Measurements from ENCODE around the gene LRRK2. TPM values are rescaled to one million over a fixed set of nuclear protein-coding genes. Genes with fewer than 3 reads are reported as not detected.

The LRRK2 gene
- total and polyA plus RNA-seq, 2 of the 8 experiments (the other 6 are each of a cell fraction or from before 2014, with no cell fraction given) = 0.06 to 0.13 TPM

GRCh38 chr12:40338071-40338470 is 113.3 kb downstream of the LRRK2 start (continued):
- TF ChIP-seq HDAC6 (IDR thresholded peaks at IDR 0.05; ENCODE audit: low read depth, low read length) (no peak), SRF (IDR thresholded peaks at IDR 0.05; ENCODE audit: low read depth, low read length) (no peak), BACH1 (IDR thresholded peaks at IDR 0.05; ENCODE audit: low read length) (no peak), RBBP5 (IDR thresholded peaks at IDR 0.05; ENCODE audit: borderline replicate concordance, low read depth, low read length) (no peak), ASH2L (IDR thresholded peaks at IDR 0.05; ENCODE audit: low read length) (no peak)
